Measurements from ENCODE around the gene RHOV.

DNA sequence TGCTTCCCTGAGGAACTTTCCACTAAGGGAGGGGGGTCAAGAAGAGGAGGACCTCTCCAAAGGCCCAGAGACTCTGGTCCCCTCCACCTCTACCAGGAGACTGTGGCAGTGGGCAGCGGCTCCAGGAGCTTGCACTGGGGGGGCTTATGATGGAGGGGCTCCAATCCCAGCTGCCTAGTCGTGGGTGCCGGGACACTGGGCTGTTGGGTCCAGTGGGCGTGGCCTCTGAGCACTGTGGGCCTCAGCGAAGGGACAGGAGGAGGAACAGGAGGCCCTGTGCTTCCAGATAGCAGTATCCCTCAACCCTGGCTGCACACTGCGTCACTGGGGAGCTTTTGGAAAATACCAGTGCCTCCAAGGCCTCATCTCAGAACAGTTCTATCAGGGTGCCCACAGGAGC lies 41.6 kb upstream of the RHOV start:
- TF ChIP-seq POLR2A (IDR thresholded peaks at IDR 0.05) = no peak
- TF ChIP-seq, protein P1, sequence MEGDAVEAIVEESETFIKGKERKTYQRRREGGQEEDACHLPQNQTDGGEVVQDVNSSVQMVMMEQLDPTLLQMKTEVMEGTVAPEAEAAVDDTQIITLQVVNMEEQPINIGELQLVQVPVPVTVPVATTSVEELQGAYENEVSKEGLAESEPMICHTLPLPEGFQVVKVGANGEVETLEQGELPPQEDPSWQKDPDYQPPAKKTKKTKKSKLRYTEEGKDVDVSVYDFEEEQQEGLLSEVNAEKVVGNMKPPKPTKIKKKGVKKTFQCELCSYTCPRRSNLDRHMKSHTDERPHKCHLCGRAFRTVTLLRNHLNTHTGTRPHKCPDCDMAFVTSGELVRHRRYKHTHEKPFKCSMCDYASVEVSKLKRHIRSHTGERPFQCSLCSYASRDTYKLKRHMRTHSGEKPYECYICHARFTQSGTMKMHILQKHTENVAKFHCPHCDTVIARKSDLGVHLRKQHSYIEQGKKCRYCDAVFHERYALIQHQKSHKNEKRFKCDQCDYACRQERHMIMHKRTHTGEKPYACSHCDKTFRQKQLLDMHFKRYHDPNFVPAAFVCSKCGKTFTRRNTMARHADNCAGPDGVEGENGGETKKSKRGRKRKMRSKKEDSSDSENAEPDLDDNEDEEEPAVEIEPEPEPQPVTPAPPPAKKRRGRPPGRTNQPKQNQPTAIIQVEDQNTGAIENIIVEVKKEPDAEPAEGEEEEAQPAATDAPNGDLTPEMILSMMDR (IDR thresholded peaks at IDR 0.05) = no peak
